HEK293 (cell line): Measurements from ENCODE around the gene MALT1.

Source experiments
- CTCF ChIP-seq: fragments of 450-650 bp; formaldehyde crosslinking; IDR thresholded peaks from 2 replicates; pipeline ENCODE4 v1.5.1; 2016; ENCODE audit warnings: missing biosample characterization, missing genetic modification characterization
- INSM2 ChIP-seq: fragments of 450-650 bp; formaldehyde crosslinking; IDR thresholded peaks from 2 replicates; pipeline ENCODE4 v1.5.1; 2016; ENCODE audit warnings: missing biosample characterization, missing genetic modification characterization
- KLF16 ChIP-seq: fragments of 450-650 bp; formaldehyde crosslinking; IDR thresholded peaks from 2 replicates; pipeline ENCODE4 v1.5.1; 2017; ENCODE audit warnings: missing biosample characterization, missing genetic modification characterization
- ZBTB26 ChIP-seq: fragments of 450-650 bp; formaldehyde crosslinking; optimal IDR thresholded peaks from 2 replicates; pipeline ENCODE3; 2016; ENCODE audit warnings: missing biosample characterization, mild to moderate bottlenecking, missing genetic modification characterization
- ZNF157 ChIP-seq: fragments of 450-650 bp; formaldehyde crosslinking; IDR thresholded peaks from 2 replicates; pipeline ENCODE4 v1.5.1; 2016; ENCODE audit warnings: missing biosample characterization, missing genetic modification characterization
- ZNF274 ChIP-seq, 2 experiments: fragments of 200-500 bp in 1 of 2; fragments of 450-650 bp in 1 of 2; sonication (Bioruptor generic) in 1 of 2; formaldehyde crosslinking in 1 of 2; IDR thresholded peaks; 2 replicates each; pipeline versions ENCODE4 v1.5.1 to v1.6.1; 2014 to 2016; ENCODE audit warnings: borderline replicate concordance in 1 of 2, inconsistent platforms in 1 of 2, low read length in 1 of 2, missing biosample characterization in 1 of 2, missing genetic modification characterization in 1 of 2
- ZNF791 ChIP-seq: fragments of 450-650 bp; formaldehyde crosslinking; IDR thresholded peaks from 2 replicates; pipeline ENCODE4 v1.5.1; 2016; ENCODE audit warnings: missing biosample characterization, missing genetic modification characterization
- TF ChIP-seq, protein P1 (sequence below): IDR thresholded peaks from 2 replicates; pipeline ENCODE4 v1.6.1; 2011; ENCODE audit warnings: mild to moderate bottlenecking, low read depth, low read length, borderline replicate concordance
- TF ChIP-seq, protein P2 (sequence below): fragments of 450-650 bp; formaldehyde crosslinking; IDR thresholded peaks from 2 replicates; pipeline ENCODE4 v1.5.1; 2017; ENCODE audit warnings: missing biosample characterization, missing genetic modification characterization
- TF ChIP-seq, protein P3 (sequence below): fragments of 450-650 bp; formaldehyde crosslinking; IDR thresholded peaks from 2 replicates; pipeline ENCODE4 v1.5.1; 2016; ENCODE audit warnings: missing biosample characterization, missing genetic modification characterization, low read depth

DNA sequence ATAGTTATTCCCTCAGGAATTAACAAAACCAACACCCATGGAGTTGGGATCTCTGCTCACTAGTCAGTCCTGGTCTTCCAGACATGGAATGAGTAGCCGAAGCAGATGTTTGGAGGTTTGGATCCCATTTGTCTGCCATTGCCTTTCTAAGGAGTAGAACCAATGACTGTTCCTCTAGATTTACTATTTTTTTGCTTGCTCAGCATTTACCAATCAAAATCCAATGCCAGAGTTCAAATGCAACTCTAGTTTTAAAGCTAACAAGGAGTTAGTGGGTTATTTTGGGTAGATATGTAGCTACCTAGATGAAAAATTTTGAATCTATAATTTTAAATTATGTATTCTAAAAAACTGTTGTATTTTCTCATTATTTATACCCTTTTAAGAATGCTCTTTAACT is 62.6 kb downstream of the MALT1 start:
- TF ChIP-seq CTCF (tag by site-specific recombination): no peak
- no peak for TF ChIP-seq ZNF157
- TF ChIP-seq INSM2 (tag by site-specific recombination): no peak
- TF ChIP-seq, protein P1, sequence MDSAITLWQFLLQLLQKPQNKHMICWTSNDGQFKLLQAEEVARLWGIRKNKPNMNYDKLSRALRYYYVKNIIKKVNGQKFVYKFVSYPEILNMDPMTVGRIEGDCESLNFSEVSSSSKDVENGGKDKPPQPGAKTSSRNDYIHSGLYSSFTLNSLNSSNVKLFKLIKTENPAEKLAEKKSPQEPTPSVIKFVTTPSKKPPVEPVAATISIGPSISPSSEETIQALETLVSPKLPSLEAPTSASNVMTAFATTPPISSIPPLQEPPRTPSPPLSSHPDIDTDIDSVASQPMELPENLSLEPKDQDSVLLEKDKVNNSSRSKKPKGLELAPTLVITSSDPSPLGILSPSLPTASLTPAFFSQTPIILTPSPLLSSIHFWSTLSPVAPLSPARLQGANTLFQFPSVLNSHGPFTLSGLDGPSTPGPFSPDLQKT: no peak
- no peak for TF ChIP-seq KLF16 (tag by site-specific recombination)
- TF ChIP-seq, protein P2, sequence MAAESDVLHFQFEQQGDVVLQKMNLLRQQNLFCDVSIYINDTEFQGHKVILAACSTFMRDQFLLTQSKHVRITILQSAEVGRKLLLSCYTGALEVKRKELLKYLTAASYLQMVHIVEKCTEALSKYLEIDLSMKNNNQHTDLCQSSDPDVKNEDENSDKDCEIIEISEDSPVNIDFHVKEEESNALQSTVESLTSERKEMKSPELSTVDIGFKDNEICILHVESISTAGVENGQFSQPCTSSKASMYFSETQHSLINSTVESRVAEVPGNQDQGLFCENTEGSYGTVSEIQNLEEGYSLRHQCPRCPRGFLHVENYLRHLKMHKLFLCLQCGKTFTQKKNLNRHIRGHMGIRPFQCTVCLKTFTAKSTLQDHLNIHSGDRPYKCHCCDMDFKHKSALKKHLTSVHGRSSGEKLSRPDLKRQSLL (tag by site-specific recombination): no peak
- TF ChIP-seq ZBTB26 (tag by site-specific recombination): no peak
- TF ChIP-seq, protein P3, sequence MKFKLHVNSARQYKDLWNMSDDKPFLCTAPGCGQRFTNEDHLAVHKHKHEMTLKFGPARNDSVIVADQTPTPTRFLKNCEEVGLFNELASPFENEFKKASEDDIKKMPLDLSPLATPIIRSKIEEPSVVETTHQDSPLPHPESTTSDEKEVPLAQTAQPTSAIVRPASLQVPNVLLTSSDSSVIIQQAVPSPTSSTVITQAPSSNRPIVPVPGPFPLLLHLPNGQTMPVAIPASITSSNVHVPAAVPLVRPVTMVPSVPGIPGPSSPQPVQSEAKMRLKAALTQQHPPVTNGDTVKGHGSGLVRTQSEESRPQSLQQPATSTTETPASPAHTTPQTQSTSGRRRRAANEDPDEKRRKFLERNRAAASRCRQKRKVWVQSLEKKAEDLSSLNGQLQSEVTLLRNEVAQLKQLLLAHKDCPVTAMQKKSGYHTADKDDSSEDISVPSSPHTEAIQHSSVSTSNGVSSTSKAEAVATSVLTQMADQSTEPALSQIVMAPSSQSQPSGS (tag by site-specific recombination): no peak
- no peak for TF ChIP-seq ZNF791 (tag by site-specific recombination)
- no peak for TF ChIP-seq ZNF274 (IDR thresholded peaks at IDR 0.05; ENCODE audit: low read length)
- no peak for TF ChIP-seq ZNF274 (tag by site-specific recombination; IDR thresholded peaks at IDR 0.05; ENCODE audit: borderline replicate concordance)
